ENCODE measurements around the gene CARS2.

DNA sequence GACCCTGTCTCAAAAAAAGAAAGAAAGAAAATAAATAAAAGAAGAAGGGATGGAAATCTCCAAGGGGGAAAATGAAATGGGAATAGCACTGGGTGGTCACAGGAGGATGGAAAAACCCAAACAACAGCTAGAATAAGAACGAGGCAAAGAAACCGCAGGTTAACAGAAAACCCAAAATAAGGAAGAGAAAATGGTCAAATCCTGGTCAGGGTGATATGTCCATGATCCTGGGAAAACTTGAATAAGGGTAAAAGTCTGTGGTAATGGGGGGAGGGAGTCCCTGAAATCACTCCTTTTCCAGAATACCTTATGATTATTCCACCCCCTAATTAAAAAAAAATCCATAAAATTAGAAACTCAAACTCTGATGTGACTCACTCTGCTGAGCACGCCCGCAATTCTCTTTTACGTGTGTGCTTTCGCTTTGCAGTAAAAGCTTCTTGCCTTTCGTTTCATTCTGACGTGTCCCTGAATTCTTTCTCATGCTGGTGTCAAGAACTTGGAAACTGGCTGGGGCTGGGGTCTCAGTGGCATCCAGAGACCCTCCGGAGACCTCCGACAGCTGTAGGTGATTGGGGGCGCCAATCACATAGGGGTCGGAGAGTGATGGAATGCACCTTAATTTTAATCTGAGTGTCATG is 94.8 kb downstream of the CARS2 start:
- TF ChIP-seq, protein P1, sequence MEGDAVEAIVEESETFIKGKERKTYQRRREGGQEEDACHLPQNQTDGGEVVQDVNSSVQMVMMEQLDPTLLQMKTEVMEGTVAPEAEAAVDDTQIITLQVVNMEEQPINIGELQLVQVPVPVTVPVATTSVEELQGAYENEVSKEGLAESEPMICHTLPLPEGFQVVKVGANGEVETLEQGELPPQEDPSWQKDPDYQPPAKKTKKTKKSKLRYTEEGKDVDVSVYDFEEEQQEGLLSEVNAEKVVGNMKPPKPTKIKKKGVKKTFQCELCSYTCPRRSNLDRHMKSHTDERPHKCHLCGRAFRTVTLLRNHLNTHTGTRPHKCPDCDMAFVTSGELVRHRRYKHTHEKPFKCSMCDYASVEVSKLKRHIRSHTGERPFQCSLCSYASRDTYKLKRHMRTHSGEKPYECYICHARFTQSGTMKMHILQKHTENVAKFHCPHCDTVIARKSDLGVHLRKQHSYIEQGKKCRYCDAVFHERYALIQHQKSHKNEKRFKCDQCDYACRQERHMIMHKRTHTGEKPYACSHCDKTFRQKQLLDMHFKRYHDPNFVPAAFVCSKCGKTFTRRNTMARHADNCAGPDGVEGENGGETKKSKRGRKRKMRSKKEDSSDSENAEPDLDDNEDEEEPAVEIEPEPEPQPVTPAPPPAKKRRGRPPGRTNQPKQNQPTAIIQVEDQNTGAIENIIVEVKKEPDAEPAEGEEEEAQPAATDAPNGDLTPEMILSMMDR (optimal IDR thresholded peaks at IDR 0.05 in 1 of 3, IDR thresholded peaks at IDR 0.05 in 1 of 3, conservative IDR thresholded peaks at IDR 0.05 in 1 of 3; ENCODE audit: extremely low read depth in 1 of 3, insufficient read depth in 2 of 3, low read length in 3 of 3) = no peak
- TF ChIP-seq EZH2 (IDR thresholded peaks at IDR 0.05; ENCODE audit: low read length) = no peak
